Right atrium auricular region (tissue), 2 donors: Measurements from ENCODE around the gene EFS. TPM values are rescaled to one million over a fixed set of nuclear protein-coding genes. Genes with fewer than 3 reads are reported as not detected.

Experiments
- DNase-seq: peaks from one replicate; pipeline ENCODE4 v3.0.0-alpha.2; 2019; ENCODE audit warnings: low spot score
- H3K27ac ChIP-seq, 2 donors: fragments of 200-600 bp; sonication (generic); 1 replicate in 1 of 2; 2 replicates in 1 of 2; pipeline ENCODE4 v1.5.1; 2016 to 2019
- H3K27me3 ChIP-seq, 2 donors: fragments of 200-600 bp; sonication (generic); one replicate each; pipeline versions ENCODE4 v1.5.1 to v1.6.0; 2017 to 2019
- H3K36me3 ChIP-seq: fragments of 200-600 bp; sonication (generic); one replicate; pipeline ENCODE4 v1.5.1; 2016
- H3K4me1 ChIP-seq, 2 donors: fragments of 200-600 bp; sonication (generic); one replicate each; pipeline versions ENCODE4 v1.5.1 to v1.6.0; 2017 to 2019
- H3K4me3 ChIP-seq, 2 donors: fragments of 200-600 bp; sonication (generic); 1 replicate in 1 of 2; 2 replicates in 1 of 2; pipeline ENCODE4 v1.5.1; 2017 to 2019; ENCODE audit warnings: mild to moderate bottlenecking in 1 of 2, moderate library complexity in 1 of 2
- H3K9me3 ChIP-seq, 2 donors: fragments of 200-600 bp; sonication (generic); one replicate each; pipeline ENCODE4 v1.5.1; 2019
- total RNA-seq, 2 donors: library from RNA; depleted of rRNA; stranded (reverse); fragments of >200 nt; gene quantifications; one replicate each; pipeline ENCODE4 v1.1.0, GENCODE V29; 2016
- TF ChIP-seq, protein P1 (sequence below), 2 donors: fragments of 200-600 bp; sonication (generic); IDR thresholded peaks; one replicate each; pipeline ENCODE4 v1.5.1; 2019; ENCODE audit warnings: antibody characterized with exemption in 2 of 2

EFS gene
- total RNA-seq, 2 donors from 2014 or later, result 4.1 to 6.3 TPM

DNA sequence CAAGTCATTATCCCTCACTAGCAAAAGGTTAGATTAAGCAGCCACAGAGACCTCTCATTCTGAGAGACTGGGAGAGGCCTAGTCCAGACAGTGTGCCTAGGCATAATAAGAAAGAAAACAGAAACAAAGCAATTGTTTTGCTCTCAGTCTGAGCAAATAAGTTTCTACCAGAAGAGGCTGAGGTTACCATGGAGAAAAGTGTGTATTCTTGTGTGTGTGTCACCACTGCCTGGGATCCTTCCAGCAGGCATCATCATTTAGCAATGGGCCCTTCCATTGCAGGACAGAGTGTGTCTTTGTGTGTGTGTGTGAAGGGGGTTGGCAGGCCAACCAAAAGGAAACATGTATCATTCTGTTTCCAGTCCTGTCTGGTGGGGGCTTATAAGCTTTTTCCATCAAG is 3.7 kb downstream of the EFS start:
- Histone ChIP-seq H3K27me3 (no peaks in the 10 kb centered on the region), H3K36me3 (peaks cover 4% of the 10 kb centered on the region), H3K4me1 (peaks cover 0 to 38% of the 10 kb centered on the region in 2 donors), H3K9me3 (no peaks in the 10 kb centered on the region), H3K4me3 (no peak overlapping the region), H3K27ac (peak overlapping the region in 1 of 2 donors; percentile 51)
- TF ChIP-seq, protein P1, sequence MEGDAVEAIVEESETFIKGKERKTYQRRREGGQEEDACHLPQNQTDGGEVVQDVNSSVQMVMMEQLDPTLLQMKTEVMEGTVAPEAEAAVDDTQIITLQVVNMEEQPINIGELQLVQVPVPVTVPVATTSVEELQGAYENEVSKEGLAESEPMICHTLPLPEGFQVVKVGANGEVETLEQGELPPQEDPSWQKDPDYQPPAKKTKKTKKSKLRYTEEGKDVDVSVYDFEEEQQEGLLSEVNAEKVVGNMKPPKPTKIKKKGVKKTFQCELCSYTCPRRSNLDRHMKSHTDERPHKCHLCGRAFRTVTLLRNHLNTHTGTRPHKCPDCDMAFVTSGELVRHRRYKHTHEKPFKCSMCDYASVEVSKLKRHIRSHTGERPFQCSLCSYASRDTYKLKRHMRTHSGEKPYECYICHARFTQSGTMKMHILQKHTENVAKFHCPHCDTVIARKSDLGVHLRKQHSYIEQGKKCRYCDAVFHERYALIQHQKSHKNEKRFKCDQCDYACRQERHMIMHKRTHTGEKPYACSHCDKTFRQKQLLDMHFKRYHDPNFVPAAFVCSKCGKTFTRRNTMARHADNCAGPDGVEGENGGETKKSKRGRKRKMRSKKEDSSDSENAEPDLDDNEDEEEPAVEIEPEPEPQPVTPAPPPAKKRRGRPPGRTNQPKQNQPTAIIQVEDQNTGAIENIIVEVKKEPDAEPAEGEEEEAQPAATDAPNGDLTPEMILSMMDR (IDR thresholded peaks at IDR 0.05), result no peak
- no peak for DNase-seq

GRCh38 chr14:23360496-23360895 is 4.5 kb downstream of the EFS start:
- Histone ChIP-seq H3K4me3 (no peak overlapping the region), H3K36me3 (peaks cover 4% of the 10 kb centered on the region), H3K4me1 (peaks cover 0 to 33% of the 10 kb centered on the region in 2 donors), H3K27me3 (no peaks in the 10 kb centered on the region), H3K27ac (peak overlapping the region in 1 of 2 donors; percentile 36), H3K9me3 (no peaks in the 10 kb centered on the region)
- TF ChIP-seq, protein P1 (IDR thresholded peaks at IDR 0.05), result peak in 1 of 2 donors; percentile 39
- no peak for DNase-seq

- peaks cover 4% of the 10 kb centered on the region for H3K36me3 ChIP-seq
- no peak overlapping the region for H3K4me3 ChIP-seq
- peak overlapping the region in 1 of 2 donors; percentile 36 for H3K27ac ChIP-seq
- no peaks in the 10 kb centered on the region for H3K9me3 ChIP-seq
- TF ChIP-seq, protein P1 (IDR thresholded peaks at IDR 0.05), result no peak
- DNase-seq, result no peak
- H3K27me3 ChIP-seq, result no peaks in the 10 kb centered on the region
- H3K4me1 ChIP-seq, result peaks cover 0 to 27% of the 10 kb centered on the region in 2 donors
Measured at GRCh38 chr14:23359722-23360447, 5.1 kb downstream of the EFS start.

DNA sequence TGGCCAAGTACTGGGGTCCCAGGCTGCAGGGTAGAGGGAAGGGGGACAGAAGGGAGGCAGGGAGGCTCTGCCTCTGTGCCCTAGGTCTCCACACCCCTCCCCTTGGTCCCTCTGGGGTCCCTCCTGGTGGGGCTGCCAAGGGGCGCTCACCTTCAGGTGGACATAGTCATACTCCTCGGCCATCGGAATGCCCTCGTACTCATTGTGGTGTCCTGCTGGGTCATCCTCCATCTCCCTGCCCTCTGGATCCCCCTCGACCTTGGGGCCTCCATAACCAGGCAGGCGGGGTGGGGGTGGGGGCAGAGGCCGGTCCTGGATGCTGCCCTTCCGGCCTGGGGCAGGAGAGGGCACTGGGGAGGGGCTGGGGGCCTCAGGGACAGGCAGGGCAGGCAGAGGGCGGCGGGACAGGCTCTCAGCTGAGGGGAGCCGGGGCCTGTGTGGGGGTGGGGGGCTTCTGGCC is 5.8 kb downstream of the EFS start:
- DNase-seq, result peak; percentile 46
- H3K27ac ChIP-seq, result no peak overlapping the region

GRCh38 chr14:23358553-23359166 is 6.3 kb downstream of the EFS start:
- peak overlapping the region in 1 of 2 donors; percentile 23 for H3K27ac ChIP-seq
- H3K27me3 ChIP-seq, result no peaks in the 10 kb centered on the region
- H3K4me1 ChIP-seq, result peaks cover 0 to 15% of the 10 kb centered on the region in 2 donors
- TF ChIP-seq, protein P1 (IDR thresholded peaks at IDR 0.05), result no peak
- no peak overlapping the region for H3K4me3 ChIP-seq
- H3K36me3 ChIP-seq, result peaks cover 4% of the 10 kb centered on the region
- peak; percentile 40 for DNase-seq
- H3K9me3 ChIP-seq, result no peaks in the 10 kb centered on the region

More for the DNA sequence above, 5.8 kb downstream of the EFS start:
- Histone ChIP-seq H3K4me1 (peaks cover 0 to 20% of the 10 kb centered on the region in 2 donors), H3K36me3 (peaks cover 4% of the 10 kb centered on the region), H3K4me3 (no peak overlapping the region), H3K9me3 (no peaks in the 10 kb centered on the region), H3K27me3 (no peaks in the 10 kb centered on the region)
- TF ChIP-seq, protein P1 (IDR thresholded peaks at IDR 0.05), result no peak
